22Rv1 (cell line): ENCODE results near the gene NKX6-1.

Source experiments
- H3K27ac ChIP-seq: fragments of 450-650 bp; 2 replicates; pipeline ENCODE4 v1.5.1; 2017
- ZFX ChIP-seq: fragments of 450-650 bp; IDR thresholded peaks from 2 replicates; pipeline ENCODE4 v1.6.1; 2017; ENCODE audit warnings: antibody characterized with exemption, borderline replicate concordance
- TF ChIP-seq, protein P1 (sequence below): fragments of 450-650 bp; IDR thresholded peaks from 2 replicates; pipeline ENCODE4 v1.5.1; 2017; ENCODE audit warnings: mild to moderate bottlenecking

The NKX6-1 gene

DNA sequence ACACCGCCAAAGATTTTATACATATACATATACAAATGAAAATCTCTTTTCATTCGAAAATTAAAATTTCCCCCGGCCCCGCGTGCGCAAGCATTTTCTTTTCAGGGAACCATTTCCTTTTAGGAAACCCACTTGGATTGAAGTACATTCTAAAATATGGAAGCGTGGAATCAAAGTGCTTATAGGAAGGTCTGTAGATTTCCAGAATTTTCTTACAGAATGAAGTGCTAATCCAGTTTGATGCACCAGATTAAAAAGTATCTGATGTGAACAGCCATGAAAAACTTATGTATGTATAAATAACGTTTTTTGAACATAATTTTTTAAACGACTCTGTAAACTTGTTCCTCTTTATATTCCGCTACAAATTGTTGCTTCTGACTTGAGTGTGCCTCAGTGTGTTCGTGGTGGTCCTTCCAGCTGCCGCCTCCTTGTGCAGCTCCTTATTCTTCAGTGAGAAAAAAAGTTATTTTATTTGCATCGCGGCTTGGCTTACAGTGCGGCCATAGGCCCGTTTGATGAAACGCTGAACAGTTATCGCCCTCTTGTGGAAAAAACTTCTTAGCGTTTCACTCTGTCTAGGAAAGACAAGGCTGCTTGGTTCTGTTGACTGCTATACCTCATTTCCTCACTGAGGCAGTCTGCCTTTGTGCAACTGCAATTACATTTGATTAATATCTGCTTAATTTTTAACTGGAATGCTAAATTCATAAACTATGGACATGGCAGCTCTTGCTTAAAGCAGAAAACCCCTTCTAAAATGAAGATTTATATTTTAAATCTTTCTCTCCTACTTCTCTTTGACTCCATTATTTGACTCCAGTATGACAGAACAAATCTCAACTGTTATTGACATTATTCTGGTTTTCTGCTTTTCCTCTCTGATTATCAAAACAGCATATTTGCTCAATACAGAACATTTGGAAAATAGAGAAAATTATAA is 4.7 kb upstream of the NKX6-1 start:
- H3K27ac ChIP-seq = no peak overlapping the region
- TF ChIP-seq ZFX = no peak
- TF ChIP-seq, protein P1, sequence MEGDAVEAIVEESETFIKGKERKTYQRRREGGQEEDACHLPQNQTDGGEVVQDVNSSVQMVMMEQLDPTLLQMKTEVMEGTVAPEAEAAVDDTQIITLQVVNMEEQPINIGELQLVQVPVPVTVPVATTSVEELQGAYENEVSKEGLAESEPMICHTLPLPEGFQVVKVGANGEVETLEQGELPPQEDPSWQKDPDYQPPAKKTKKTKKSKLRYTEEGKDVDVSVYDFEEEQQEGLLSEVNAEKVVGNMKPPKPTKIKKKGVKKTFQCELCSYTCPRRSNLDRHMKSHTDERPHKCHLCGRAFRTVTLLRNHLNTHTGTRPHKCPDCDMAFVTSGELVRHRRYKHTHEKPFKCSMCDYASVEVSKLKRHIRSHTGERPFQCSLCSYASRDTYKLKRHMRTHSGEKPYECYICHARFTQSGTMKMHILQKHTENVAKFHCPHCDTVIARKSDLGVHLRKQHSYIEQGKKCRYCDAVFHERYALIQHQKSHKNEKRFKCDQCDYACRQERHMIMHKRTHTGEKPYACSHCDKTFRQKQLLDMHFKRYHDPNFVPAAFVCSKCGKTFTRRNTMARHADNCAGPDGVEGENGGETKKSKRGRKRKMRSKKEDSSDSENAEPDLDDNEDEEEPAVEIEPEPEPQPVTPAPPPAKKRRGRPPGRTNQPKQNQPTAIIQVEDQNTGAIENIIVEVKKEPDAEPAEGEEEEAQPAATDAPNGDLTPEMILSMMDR = peak; percentile 89

- TF ChIP-seq ZFX = no peak
- TF ChIP-seq, protein P1 = no peak
- no peak overlapping the region for H3K27ac ChIP-seq
Observed at GRCh38 chr4:84502955-84503373, 3.9 kb upstream of the NKX6-1 start.

- TF ChIP-seq, protein P1 = no peak
- TF ChIP-seq ZFX = no peak
- H3K27ac ChIP-seq = no peak overlapping the region
Observed at GRCh38 chr4:84502333-84502954, 3.4 kb upstream of the NKX6-1 start.

GRCh38 chr4:84501721-84502267 is 2.7 kb upstream of the NKX6-1 start:
- H3K27ac ChIP-seq = no peak overlapping the region
- TF ChIP-seq ZFX = no peak
- TF ChIP-seq, protein P1 = no peak

DNA sequence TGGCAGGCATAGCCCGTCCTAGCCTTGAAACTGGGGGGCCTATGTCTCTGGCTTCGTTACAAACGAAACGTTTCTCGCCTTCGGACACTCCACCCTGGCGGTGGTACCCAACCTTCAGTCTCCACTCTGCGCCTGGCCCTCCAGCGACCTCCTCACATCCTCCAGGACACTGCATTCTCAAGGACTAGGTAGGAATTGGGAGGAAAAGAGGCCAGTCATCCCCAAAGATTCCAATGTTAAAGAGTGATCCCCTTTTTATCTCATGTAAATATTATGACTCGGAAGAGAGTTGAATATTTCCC is 2.1 kb upstream of the NKX6-1 start:
- H3K27ac ChIP-seq = no peak overlapping the region
- TF ChIP-seq, protein P1 = no peak
- TF ChIP-seq ZFX = no peak

DNA sequence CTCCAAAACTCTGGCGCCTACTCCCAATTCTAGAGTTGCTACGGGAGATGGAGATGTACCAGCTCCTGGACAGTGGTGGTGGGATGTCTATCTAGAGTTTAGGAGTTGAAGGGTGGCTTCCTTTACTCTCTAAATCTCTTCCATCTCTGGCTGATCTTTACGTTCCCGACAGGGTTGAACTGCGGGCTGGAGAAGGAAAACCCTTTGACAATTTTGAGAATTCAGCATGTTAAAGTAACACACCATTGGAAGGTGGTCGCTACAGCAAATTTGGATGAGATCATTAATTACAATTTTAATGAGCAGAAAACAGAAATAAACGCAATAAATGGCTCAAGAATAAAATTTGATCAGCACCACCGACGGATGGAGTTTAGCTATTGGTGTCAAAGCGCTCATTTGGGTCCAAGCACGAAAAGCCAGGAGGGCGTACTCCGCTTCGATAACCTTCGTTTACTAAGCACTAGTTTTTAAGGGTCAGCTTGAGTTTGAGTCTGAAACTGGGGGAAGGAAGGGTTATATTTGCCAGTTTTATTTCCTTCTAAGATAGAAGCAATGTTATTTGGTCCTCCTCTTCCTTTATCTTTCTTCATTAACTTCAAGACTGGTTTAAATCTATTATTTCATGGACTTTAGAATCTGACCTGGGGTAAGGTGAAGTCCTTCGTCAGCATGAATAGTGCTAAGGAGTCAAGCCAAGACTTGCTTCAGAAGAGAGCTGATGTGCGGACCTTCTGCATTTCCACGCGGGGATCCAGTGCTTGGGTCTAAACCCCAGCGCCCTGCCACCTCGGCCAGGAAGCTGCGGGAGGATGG is 1.5 kb upstream of the NKX6-1 start:
- TF ChIP-seq, protein P1 = no peak
- TF ChIP-seq ZFX = no peak
- H3K27ac ChIP-seq = no peak overlapping the region
